ENCODE data around the gene USP6NL.

GRCh38 chr10:11488126-11488525 is 123.3 kb downstream of the USP6NL start:
- no peak for TF ChIP-seq CTCF (IDR thresholded peaks at IDR 0.05; ENCODE audit: insufficient read depth, low read length)
- TF ChIP-seq GABPA (IDR thresholded peaks at IDR 0.05; ENCODE audit: low read depth) = no peak
- no peak for TF ChIP-seq REST (IDR thresholded peaks at IDR 0.05; ENCODE audit: insufficient replicate concordance, low read depth)

Data from HL-60 (cell line).